Mesenchymal stem cell (in vitro differentiated cells and primary cell): ENCODE measurements around the gene PWWP2B. TPM values are rescaled to one million over a fixed set of nuclear protein-coding genes. Genes with fewer than 3 reads are reported as not detected.
A peak's percentile ranks its signal among the peaks of the same experiment; 100 is the strongest.

Experiments used
- DNase-seq: peaks from one replicate; pipeline ENCODE4 v3.0.0-alpha.2; 2013
- H2AFZ ChIP-seq: one replicate; pipeline ENCODE4 v1.6.1; 2013; ENCODE audit warnings: low read depth, mild to moderate bottlenecking, control low read depth, inconsistent platforms, low read length, moderate library complexity
- H2AK5ac ChIP-seq: 2 replicates; pipeline ENCODE4 v1.6.1; 2013; ENCODE audit warnings: low read length, moderate library complexity, mild to moderate bottlenecking, inconsistent platforms; ENCODE audit not compliant: severe bottlenecking
- H2BK120ac ChIP-seq: one replicate; pipeline ENCODE4 v1.6.1; 2013; ENCODE audit warnings: low read depth, mild to moderate bottlenecking, inconsistent platforms, low read length, moderate library complexity
- H2BK12ac ChIP-seq, 2 experiments: one replicate each; pipeline ENCODE4 v1.6.1; 2013; ENCODE audit warnings: inconsistent platforms in 2 of 2, low read length in 2 of 2, mild to moderate bottlenecking in 2 of 2, moderate library complexity in 2 of 2, control low read depth in 1 of 2
- H2BK15ac ChIP-seq: one replicate; pipeline ENCODE4 v1.6.1; 2013; ENCODE audit warnings: mild to moderate bottlenecking, low read depth, inconsistent platforms; ENCODE audit not compliant: poor library complexity, severe bottlenecking
- H2BK5ac ChIP-seq: 2 replicates; pipeline ENCODE4 v1.6.1; 2013; ENCODE audit warnings: low read depth, mild to moderate bottlenecking, low read length, control low read depth, inconsistent platforms; ENCODE audit not compliant: poor library complexity, severe bottlenecking
- H3K14ac ChIP-seq, 2 experiments: one replicate each; pipeline ENCODE4 v1.6.1; 2013; ENCODE audit warnings: inconsistent platforms in 2 of 2, low read length in 2 of 2, control low read depth in 1 of 2, mild to moderate bottlenecking in 1 of 2, moderate library complexity in 1 of 2
- H3K18ac ChIP-seq, 2 experiments: one replicate each; pipeline ENCODE4 v1.6.1; 2013; ENCODE audit warnings: inconsistent platforms in 2 of 2, low read length in 2 of 2, control low read depth in 1 of 2, low read depth in 1 of 2, mild to moderate bottlenecking in 1 of 2
- H3K23ac ChIP-seq, 2 experiments: one replicate each; pipeline ENCODE4 v1.6.1; 2013; ENCODE audit warnings: inconsistent platforms in 2 of 2, low read length in 2 of 2, mild to moderate bottlenecking in 2 of 2, moderate library complexity in 2 of 2, control low read depth in 1 of 2
- H3K27ac ChIP-seq: 2 replicates; pipeline ENCODE4 v1.5.1; 2013; ENCODE audit warnings: mild to moderate bottlenecking, moderate library complexity, low read length, control low read depth, inconsistent platforms; ENCODE audit not compliant: poor library complexity, severe bottlenecking
- H3K27me3 ChIP-seq, 2 experiments: 2 replicates each; pipeline versions ENCODE4 v1.6.1 to v1.7.0; 2013; ENCODE audit warnings: low read length in 2 of 2, mild to moderate bottlenecking in 2 of 2, moderate library complexity in 2 of 2, control low read depth in 1 of 2, inconsistent platforms in 1 of 2; ENCODE audit not compliant: control insufficient read depth in 1 of 2, insufficient read depth in 1 of 2
- H3K36me3 ChIP-seq, 2 experiments: 2 replicates each; pipeline versions ENCODE4 v1.6.1 to v1.7.0; 2013; ENCODE audit warnings: low read length in 2 of 2, control low read depth in 1 of 2, inconsistent platforms in 1 of 2, low read depth in 1 of 2, mild to moderate bottlenecking in 1 of 2; ENCODE audit not compliant: insufficient read depth in 2 of 2, control insufficient read depth in 1 of 2
- H3K4ac ChIP-seq, 2 experiments: one replicate each; pipeline ENCODE4 v1.6.1; 2013; ENCODE audit warnings: inconsistent platforms in 2 of 2, low read length in 2 of 2, mild to moderate bottlenecking in 2 of 2, moderate library complexity in 2 of 2, control low read depth in 1 of 2, low read depth in 1 of 2
- H3K4me1 ChIP-seq: 2 replicates; pipeline ENCODE4 v1.6.1; 2013; ENCODE audit warnings: low read depth, low read length, control low read depth; ENCODE audit not compliant: control insufficient read depth, insufficient read depth
- H3K4me2 ChIP-seq: 2 replicates; pipeline ENCODE4 v1.6.1; 2013; ENCODE audit warnings: low read length, mild to moderate bottlenecking, inconsistent platforms; ENCODE audit not compliant: poor library complexity, severe bottlenecking
- H3K4me3 ChIP-seq, 2 experiments: 2 replicates each; pipeline versions ENCODE4 v1.5.1 to v1.7.0; 2013; ENCODE audit warnings: low read length in 2 of 2, mild to moderate bottlenecking in 2 of 2, control low read depth in 1 of 2, low read depth in 1 of 2; ENCODE audit not compliant: insufficient read depth in 1 of 2
- H3K79me1 ChIP-seq: replicated peaks from 2 replicates; pipeline ENCODE4 v1.6.1; 2013; ENCODE audit warnings: mild to moderate bottlenecking, control low read depth, low read length, inconsistent platforms; ENCODE audit not compliant: poor library complexity, severe bottlenecking
- H3K9ac ChIP-seq: 2 replicates; pipeline ENCODE4 v1.7.0; 2013; ENCODE audit warnings: mild to moderate bottlenecking, low read length, moderate library complexity
- H3K9me3 ChIP-seq: 2 replicates; pipeline ENCODE4 v1.7.0; 2013; ENCODE audit warnings: mild to moderate bottlenecking, low read length; ENCODE audit not compliant: control insufficient read depth
- H4K8ac ChIP-seq: one replicate; pipeline ENCODE4 v1.6.1; 2013; ENCODE audit warnings: inconsistent platforms, mild to moderate bottlenecking, low read length, moderate library complexity
- H4K91ac ChIP-seq: one replicate; pipeline ENCODE4 v1.6.1; 2013; ENCODE audit warnings: mild to moderate bottlenecking, low read length, inconsistent platforms
- WGBS: methylation state at CpG from one replicate; pipeline ENCODE4 v1.1.7; 2013; ENCODE audit warnings: mixed read lengths; 5-methylcytosine and 5-hydroxymethylcytosine counted together
- polyA plus RNA-seq, 2 experiments: library from polyadenylated mRNA; stranded (reverse); fragments of 200-250 nt; gene quantifications; one replicate each; pipeline ENCODE4 v1.2.3, GENCODE V29; 2013

Gene PWWP2B
- polyA plus RNA-seq (2013, experiment 1 of 2): 9.8 TPM
- 9.5 TPM for polyA plus RNA-seq (2013, experiment 2 of 2)

GRCh38 chr10:132397036-132397541, at the start of gene PWWP2B:
Gene PWWP2B (plus strand): TSS chr10:132397200. CDS start chr10:132397227, 27 bp downstream.
- H3K9me3 ChIP-seq: no peaks in the 10 kb centered on the region
- 1% methylated on average over 27 of the region's 86 CpGs for WGBS
- peaks cover 31% of the 10 kb centered on the region for H3K79me1 ChIP-seq
- H3K9ac ChIP-seq: peak within 1 kb of the TSS; percentile 73
- peak within 1 kb of the TSS; percentile 87 to 98 for H3K18ac ChIP-seq
- H3K23ac ChIP-seq: peak within 1 kb of the TSS in 1 of 2 experiments; percentile 65
- no peak within 1 kb of the TSS for H2AK5ac ChIP-seq
- H3K27ac ChIP-seq: peak within 1 kb of the TSS; percentile 40
- peak within 1 kb of the TSS; percentile 76 to 84 for H3K4me3 ChIP-seq
- H2BK5ac ChIP-seq: no peak within 1 kb of the TSS
- H4K8ac ChIP-seq: peak within 1 kb of the TSS; percentile 90
- H2BK120ac ChIP-seq: peak within 1 kb of the TSS; percentile 98
- H3K4ac ChIP-seq: peak within 1 kb of the TSS; percentile 77 to 83
- peak within 1 kb of the TSS in 1 of 2 experiments; percentile 70 for H2BK12ac ChIP-seq
- peak within 1 kb of the TSS in 1 of 2 experiments; percentile 88 for H3K14ac ChIP-seq
- H3K4me1 ChIP-seq: peaks cover 58% of the 10 kb centered on the region
- H3K27me3 ChIP-seq: no peaks in the 10 kb centered on the region
- H3K36me3 ChIP-seq: peaks cover 0 to 35% of the 10 kb centered on the region in 2 experiments
- peak within 1 kb of the TSS; percentile 70 for H4K91ac ChIP-seq
- peak; percentile 43 for DNase-seq
- peak within 1 kb of the TSS; percentile 42 for H2AFZ ChIP-seq
- peak within 1 kb of the TSS; percentile 97 for H2BK15ac ChIP-seq
- peak within 1 kb of the TSS; percentile 77 for H3K4me2 ChIP-seq

DNA sequence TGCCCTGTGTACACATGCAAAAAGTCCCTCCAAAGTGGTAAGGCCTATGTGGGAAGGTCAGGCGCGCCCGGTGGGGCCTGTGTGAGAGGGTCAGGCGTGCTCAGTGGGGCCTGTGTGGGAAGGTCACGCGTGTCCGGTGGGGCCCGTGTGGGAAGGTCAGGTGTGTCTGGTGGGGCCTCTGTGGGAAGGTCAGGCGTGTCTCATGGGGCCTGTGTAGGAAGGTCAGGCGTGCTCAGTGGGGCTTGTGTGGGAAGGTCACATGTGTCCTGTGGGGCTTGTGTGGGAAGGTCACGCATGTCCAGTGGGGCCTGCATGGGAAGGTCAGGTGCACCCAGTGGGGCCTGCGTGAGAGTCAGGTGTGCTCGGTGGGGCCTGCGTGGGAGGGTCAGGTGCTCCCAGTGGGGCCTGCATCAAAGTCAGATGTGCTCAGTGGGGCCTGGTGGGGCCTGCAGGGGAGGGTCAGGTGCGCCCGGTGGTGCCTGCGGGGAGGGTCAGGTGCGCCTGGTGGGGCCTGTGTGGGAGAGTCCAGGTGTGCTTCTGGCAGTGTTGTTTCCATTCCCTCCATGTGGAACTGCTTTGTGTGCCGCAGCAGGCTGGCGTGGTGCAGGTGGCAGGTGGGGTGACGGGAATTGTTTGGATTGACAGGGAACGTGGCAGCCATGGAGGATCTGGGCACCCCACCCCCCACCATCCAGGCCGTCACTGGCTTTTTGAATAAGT, 49.6 kb upstream of the PWWP2B start:
- no peak overlapping the region for H3K4ac ChIP-seq
- H2AFZ ChIP-seq: no peak overlapping the region
- H3K79me1 ChIP-seq: no peaks in the 10 kb centered on the region
- WGBS: 96% methylated on average over 23 of the region's 23 CpGs
- H3K27me3 ChIP-seq: no peaks in the 10 kb centered on the region
- no peaks in the 10 kb centered on the region for H3K9me3 ChIP-seq
- no peak overlapping the region for H3K4me2 ChIP-seq
- H3K14ac ChIP-seq: no peak overlapping the region
- H3K27ac ChIP-seq: no peak overlapping the region
- H2AK5ac ChIP-seq: no peak overlapping the region
- no peak overlapping the region for H3K18ac ChIP-seq
- no peak overlapping the region for H3K23ac ChIP-seq
- no peak overlapping the region for H2BK12ac ChIP-seq
- peaks cover 48 to 66% of the 10 kb centered on the region in 2 experiments for H3K36me3 ChIP-seq
- H3K4me1 ChIP-seq: no peaks in the 10 kb centered on the region
- DNase-seq: no peak
- H2BK15ac ChIP-seq: no peak overlapping the region
- no peak overlapping the region for H2BK120ac ChIP-seq
- H2BK5ac ChIP-seq: no peak overlapping the region
- H3K9ac ChIP-seq: no peak overlapping the region
- peak overlapping the region; percentile 78 for H4K8ac ChIP-seq
- no peak overlapping the region for H4K91ac ChIP-seq
- no peak overlapping the region for H3K4me3 ChIP-seq

DNA sequence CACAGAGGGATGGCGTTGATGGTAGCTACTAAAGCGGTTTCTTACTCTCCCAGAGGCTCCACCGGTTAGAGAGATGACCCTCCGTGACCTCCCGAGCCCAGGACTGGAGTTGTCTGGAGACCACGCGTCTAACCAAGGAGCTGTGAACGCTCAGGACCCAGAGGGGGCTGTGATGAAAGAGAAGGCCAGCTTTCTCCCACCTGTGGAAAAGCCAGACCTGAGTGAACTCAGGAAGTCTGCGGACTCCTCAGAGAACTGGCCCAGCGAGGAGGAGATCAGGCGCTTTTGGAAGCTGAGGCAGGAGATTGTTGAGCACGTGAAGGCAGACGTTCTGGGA, 49.1 kb upstream of the PWWP2B start:
- Histone ChIP-seq H3K4me3 (no peak overlapping the region), H3K23ac (no peak overlapping the region), H3K9me3 (no peaks in the 10 kb centered on the region), H3K27me3 (no peaks in the 10 kb centered on the region), H3K79me1 (no peaks in the 10 kb centered on the region), H2BK12ac (no peak overlapping the region), H4K91ac (no peak overlapping the region), H3K4me1 (peaks cover 2% of the 10 kb centered on the region), H3K4ac (no peak overlapping the region), H4K8ac (no peak overlapping the region), H2AFZ (no peak overlapping the region), H3K4me2 (no peak overlapping the region), H3K18ac (no peak overlapping the region), H2BK5ac (no peak overlapping the region), H3K14ac (no peak overlapping the region), H2BK120ac (no peak overlapping the region), H2AK5ac (no peak overlapping the region), H3K36me3 (peaks cover 48 to 61% of the 10 kb centered on the region in 2 experiments), H2BK15ac (no peak overlapping the region), H3K9ac (no peak overlapping the region), H3K27ac (no peak overlapping the region)
- no peak for DNase-seq
- WGBS: 86% methylated on average over 13 of the region's 13 CpGs

- Histone ChIP-seq H4K8ac (no peak overlapping the region), H3K23ac (no peak overlapping the region), H3K4ac (no peak overlapping the region), H3K9ac (no peak overlapping the region), H2BK120ac (no peak overlapping the region), H3K27ac (no peak overlapping the region), H3K4me3 (no peak overlapping the region), H3K14ac (no peak overlapping the region), H2AFZ (no peak overlapping the region), H2BK12ac (no peak overlapping the region), H3K9me3 (no peaks in the 10 kb centered on the region), H3K4me2 (no peak overlapping the region), H3K79me1 (no peaks in the 10 kb centered on the region), H3K18ac (no peak overlapping the region), H2BK15ac (no peak overlapping the region), H3K4me1 (peaks cover 5% of the 10 kb centered on the region), H3K27me3 (no peaks in the 10 kb centered on the region), H3K36me3 (peaks cover 42 to 62% of the 10 kb centered on the region in 2 experiments), H4K91ac (no peak overlapping the region), H2BK5ac (no peak overlapping the region), H2AK5ac (no peak overlapping the region)
- DNase-seq: no peak
- 96% methylated on average over 6 of the region's 6 CpGs for WGBS
These were observed 47.2 kb upstream of the PWWP2B start for GRCh38 chr10:132349766-132350165.
